ENCODE data around the gene CPAMD8. TPM values are rescaled to one million over a fixed set of nuclear protein-coding genes. Genes with fewer than 3 reads are reported as not detected.
A peak's percentile ranks its signal among the peaks of the same experiment; 100 is the strongest.

CPAMD8 gene
- 100 to 1,000 TPM; 134 to 216 TPM for total RNA-seq

DNA sequence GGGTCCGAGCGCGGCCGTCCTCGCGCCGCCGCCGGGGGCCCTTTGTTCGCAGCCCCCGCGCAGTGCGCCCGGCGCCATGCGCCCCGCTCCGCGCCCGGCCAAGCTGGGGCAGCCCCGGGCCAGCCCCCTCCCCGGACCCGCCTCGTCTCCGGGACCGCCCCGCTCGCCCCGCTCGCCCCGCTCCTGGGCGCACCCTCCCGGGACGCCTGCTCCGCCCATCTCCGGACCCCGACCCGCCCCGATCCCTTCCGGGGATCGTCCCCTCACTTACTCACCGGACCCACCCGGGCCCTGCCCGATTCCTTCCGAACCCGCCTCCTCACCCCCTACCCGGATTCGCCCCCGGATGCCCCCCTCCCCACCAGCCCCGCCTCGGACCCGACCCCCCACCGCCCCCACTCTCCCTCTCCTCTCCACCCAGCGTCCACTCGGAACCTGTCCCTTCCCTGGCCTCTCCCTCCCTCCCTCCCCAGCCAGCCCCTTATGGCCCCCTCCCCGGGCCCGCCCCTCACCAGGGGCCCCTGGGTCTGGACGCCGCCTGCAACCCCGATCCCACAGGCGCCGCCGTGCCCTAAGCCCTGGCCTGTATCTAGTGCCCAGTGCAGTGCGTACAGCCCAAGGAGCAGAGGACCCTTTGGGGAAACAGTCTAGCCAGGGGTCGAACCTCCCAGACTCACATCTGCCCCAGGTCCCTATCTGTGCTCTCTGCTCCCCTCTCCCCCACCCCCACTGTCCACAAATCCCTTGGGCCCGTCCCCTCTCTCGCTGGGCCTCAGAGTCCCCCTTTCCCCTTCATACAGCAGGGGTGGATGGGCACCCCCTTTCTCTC, at the start of gene CPAMD8:
TSS of gene CPAMD8 (minus strand) at position 105 of the 829 bp plus-strand sequence. CDS start 168 bp downstream, outside the sequence.
- no peaks in the 10 kb centered on the region for H3K36me3 ChIP-seq
- no peaks in the 10 kb centered on the region for H3K27me3 ChIP-seq (replicated peaks; ENCODE audit: insufficient read depth)
- 4% methylated on average over 46 of the region's 67 CpGs for WGBS
- peak within 1 kb of the TSS; percentile 51 to 58 for H3K27ac ChIP-seq
- intact Hi-C loops (cut with DNase I) = no loop called here
- DNase-seq (ENCODE audit: low spot score) = no peak
- H3K9me3 ChIP-seq = no peaks in the 10 kb centered on the region
- no peak for TF ChIP-seq POLR2A (IDR thresholded peaks at IDR 0.05)
- TF ChIP-seq, protein P1, sequence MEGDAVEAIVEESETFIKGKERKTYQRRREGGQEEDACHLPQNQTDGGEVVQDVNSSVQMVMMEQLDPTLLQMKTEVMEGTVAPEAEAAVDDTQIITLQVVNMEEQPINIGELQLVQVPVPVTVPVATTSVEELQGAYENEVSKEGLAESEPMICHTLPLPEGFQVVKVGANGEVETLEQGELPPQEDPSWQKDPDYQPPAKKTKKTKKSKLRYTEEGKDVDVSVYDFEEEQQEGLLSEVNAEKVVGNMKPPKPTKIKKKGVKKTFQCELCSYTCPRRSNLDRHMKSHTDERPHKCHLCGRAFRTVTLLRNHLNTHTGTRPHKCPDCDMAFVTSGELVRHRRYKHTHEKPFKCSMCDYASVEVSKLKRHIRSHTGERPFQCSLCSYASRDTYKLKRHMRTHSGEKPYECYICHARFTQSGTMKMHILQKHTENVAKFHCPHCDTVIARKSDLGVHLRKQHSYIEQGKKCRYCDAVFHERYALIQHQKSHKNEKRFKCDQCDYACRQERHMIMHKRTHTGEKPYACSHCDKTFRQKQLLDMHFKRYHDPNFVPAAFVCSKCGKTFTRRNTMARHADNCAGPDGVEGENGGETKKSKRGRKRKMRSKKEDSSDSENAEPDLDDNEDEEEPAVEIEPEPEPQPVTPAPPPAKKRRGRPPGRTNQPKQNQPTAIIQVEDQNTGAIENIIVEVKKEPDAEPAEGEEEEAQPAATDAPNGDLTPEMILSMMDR (IDR thresholded peaks at IDR 0.05) = no peak
- TF ChIP-seq POLR2AphosphoS5 (IDR thresholded peaks at IDR 0.05) = no peak
- H3K4me1 ChIP-seq (replicated peaks) = no peaks in the 10 kb centered on the region
- peak within 1 kb of the TSS; percentile 35 to 50 for H3K4me3 ChIP-seq

DNA sequence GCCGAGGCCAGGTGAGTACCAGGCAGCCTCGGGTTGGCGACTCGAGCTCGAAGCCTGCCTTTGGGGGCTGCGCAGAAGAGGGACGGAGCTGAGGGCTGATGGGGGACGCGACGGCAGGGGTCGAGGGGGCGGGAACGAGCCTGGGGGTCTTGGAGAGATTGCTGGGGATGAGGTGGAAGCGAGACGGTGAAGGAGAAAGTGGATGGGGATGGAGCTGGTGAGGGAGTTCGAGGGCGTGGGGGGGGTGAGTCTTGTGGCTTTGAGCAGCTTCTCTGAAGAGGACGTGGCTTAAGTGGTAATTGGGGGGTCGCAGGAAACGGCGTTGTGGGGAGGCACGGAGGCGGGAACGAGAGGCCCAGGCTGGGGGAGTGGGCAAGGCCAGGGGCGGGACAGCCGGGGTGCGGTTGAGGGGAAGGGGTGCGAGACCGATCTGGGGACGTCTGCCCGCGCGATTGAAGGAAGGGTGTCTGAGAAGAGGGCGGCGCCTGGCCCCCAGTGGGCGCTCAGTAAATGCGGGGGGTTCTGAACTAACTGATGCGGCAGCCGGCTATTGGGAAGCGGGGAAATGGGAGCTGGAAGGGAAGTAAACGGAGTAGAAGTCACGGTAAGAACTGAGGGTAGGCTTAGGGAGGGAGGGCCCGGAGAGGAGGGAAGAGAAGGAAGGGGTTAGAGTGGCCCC, 49.4 kb upstream of the CPAMD8 start:
- no peak for DNase-seq (ENCODE audit: low spot score)
- Histone ChIP-seq H3K4me3 (peak overlapping the region; percentile 67 to 87), H3K36me3 (no peaks in the 10 kb centered on the region), H3K27ac (peak overlapping the region; percentile 81 to 83), H3K27me3 (replicated peaks; ENCODE audit: insufficient read depth) (no peaks in the 10 kb centered on the region), H3K9me3 (no peaks in the 10 kb centered on the region), H3K4me1 (replicated peaks) (peaks cover 13% of the 10 kb centered on the region)
- intact Hi-C loops (cut with DNase I) = loop anchor here (5.0 kb wide), 1 partner anchor 61 kb away; no protein-coding TSS in a partner anchor
- no peak for TF ChIP-seq POLR2A (IDR thresholded peaks at IDR 0.05)
- TF ChIP-seq, protein P1 (IDR thresholded peaks at IDR 0.05) = no peak
- no peak for TF ChIP-seq POLR2AphosphoS5 (IDR thresholded peaks at IDR 0.05)
- WGBS = under 1% methylated on average over 43 of the region's 43 CpGs

DNA sequence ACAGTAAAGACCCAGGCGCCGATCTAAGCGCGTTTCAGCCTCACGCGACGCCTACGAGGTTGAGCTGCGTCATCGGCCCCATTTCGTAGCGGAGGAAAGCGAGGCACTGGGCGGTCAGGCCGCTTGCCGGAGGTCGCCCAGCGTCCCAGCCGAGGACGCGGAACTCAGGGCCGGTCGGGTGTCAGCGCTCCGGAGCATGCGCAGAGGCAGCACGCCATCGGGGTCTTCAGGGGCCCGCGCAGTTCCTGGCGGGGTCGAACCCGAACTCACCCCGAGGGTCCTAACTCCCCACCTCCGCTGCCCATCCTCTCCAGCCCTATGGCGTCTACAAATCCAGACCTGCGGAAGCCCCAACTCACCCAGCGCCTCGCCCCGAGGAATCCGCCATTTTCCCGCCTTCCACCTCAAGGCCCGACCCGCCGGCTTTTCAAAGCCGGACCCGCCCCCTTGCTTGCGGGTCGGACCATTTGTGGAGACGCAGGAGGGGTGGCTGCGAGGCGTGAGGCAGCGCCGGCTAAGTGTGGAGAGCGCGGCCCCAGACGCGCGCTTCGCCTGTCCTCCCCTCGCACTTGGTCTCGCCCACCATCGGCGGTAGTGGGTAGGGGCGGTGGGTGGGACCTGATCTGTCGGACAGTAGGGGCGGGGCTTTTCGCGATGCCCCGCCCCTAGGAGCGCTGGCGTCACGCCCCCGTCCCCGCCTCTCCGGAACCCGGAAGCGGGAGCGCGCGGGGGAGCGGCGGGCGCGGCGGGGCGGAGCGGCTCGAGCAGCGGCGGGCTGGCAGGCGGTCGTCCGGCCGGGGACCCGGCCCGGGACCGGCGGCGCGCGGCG, 48.6 kb upstream of the CPAMD8 start, which contains the start of the genes HAUS8 and MYO9B:
TSS of gene HAUS8 (minus strand) at position 418 of the 829 bp plus-strand sequence. CDS start at position 388, 30 bp downstream.
TSS of gene MYO9B (plus strand) at position 743 of the 829 bp plus-strand sequence. CDS start 25,941 bp downstream, outside the sequence.
- H3K4me1 ChIP-seq (replicated peaks) = peaks cover 13% of the 10 kb centered on the region
- H3K4me3 ChIP-seq = peak within 1 kb of the TSS; percentile 67 to 87
- H3K27me3 ChIP-seq (replicated peaks; ENCODE audit: insufficient read depth) = no peaks in the 10 kb centered on the region
- TF ChIP-seq, protein P1 (IDR thresholded peaks at IDR 0.05) = peak in 2 of 4 experiments; percentile 33 to 48
- peak; percentile 99 for TF ChIP-seq POLR2AphosphoS5 (IDR thresholded peaks at IDR 0.05)
- peak; percentile 67 for TF ChIP-seq POLR2A (IDR thresholded peaks at IDR 0.05)
- H3K9me3 ChIP-seq = no peaks in the 10 kb centered on the region
- WGBS = under 1% methylated on average over 97 of the region's 103 CpGs
- peak; percentile 99 for DNase-seq (ENCODE audit: low spot score)
- H3K27ac ChIP-seq = peak within 1 kb of the TSS; percentile 81 to 83
- intact Hi-C loops (cut with DNase I) = loop anchor here (5.0 kb wide), 1 partner anchor 62 kb away; no protein-coding TSS in a partner anchor
- H3K36me3 ChIP-seq = no peaks in the 10 kb centered on the region

DNA sequence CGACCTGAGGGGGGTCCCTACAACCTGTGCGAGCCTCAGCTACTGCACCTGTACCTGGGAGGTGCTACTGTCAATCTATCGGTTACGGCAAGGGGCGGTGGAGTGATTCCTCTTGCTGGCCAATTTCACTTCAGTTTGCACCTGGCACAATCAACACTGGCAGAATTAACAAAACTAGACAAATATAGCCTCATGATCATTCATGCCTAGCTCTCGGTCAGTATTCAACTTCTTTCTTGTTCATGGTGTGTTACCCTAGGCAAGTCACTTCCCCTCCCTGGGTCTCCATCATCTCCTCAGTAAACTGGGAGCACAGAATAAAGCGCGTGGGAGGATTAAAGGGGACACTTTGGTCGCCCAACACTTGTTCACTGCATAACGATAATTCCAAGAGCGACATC, 48.0 kb upstream of the CPAMD8 start:
- TF ChIP-seq POLR2A (IDR thresholded peaks at IDR 0.05) = no peak
- no peak for TF ChIP-seq POLR2AphosphoS5 (IDR thresholded peaks at IDR 0.05)
- TF ChIP-seq, protein P1 (IDR thresholded peaks at IDR 0.05) = no peak
- intact Hi-C loops (cut with DNase I) = loop anchor here (5.0 kb wide), 1 partner anchor 63 kb away; no protein-coding TSS in a partner anchor
- DNase-seq (ENCODE audit: low spot score) = no peak
- whole genome bisulfite sequencing = 11% methylated on average over 11 of the region's 11 CpGs
- Histone ChIP-seq H3K9me3 (no peaks in the 10 kb centered on the region), H3K4me3 (peak overlapping the region; percentile 67 to 87), H3K4me1 (replicated peaks) (peaks cover 10% of the 10 kb centered on the region), H3K27me3 (replicated peaks; ENCODE audit: insufficient read depth) (no peaks in the 10 kb centered on the region), H3K36me3 (no peaks in the 10 kb centered on the region), H3K27ac (peak overlapping the region; percentile 77 to 83)
